ENCODE measurements around the gene IFNLR1.

The IFNLR1 gene

GRCh38 chr1:24109166-24109483, 78.0 kb downstream of the IFNLR1 start:
- ATAC-seq = no peak
- TF ChIP-seq POU6F1 (CRISPR knock-in tag; IDR thresholded peaks at IDR 0.05; ENCODE audit: borderline replicate concordance, low read depth) (no peak), CREB5 (CRISPR knock-in tag; IDR thresholded peaks at IDR 0.05; ENCODE audit: low read depth) (no peak), ZFP3 (CRISPR knock-in tag; IDR thresholded peaks at IDR 0.05) (no peak), RARB (CRISPR knock-in tag; IDR thresholded peaks at IDR 0.05) (no peak), CSDC2 (CRISPR knock-in tag; IDR thresholded peaks at IDR 0.05) (no peak), ZNF70 (CRISPR knock-in tag; IDR thresholded peaks at IDR 0.05) (no peak), ZC3H10 (CRISPR knock-in tag; IDR thresholded peaks at IDR 0.05) (no peak), CSRNP3 (CRISPR knock-in tag; IDR thresholded peaks at IDR 0.05) (no peak), OSR1 (CRISPR knock-in tag; IDR thresholded peaks at IDR 0.05) (no peak), ZNF8 (CRISPR knock-in tag; IDR thresholded peaks at IDR 0.05) (no peak), TSHZ2 (CRISPR knock-in tag; IDR thresholded peaks at IDR 0.05) (no peak), PPARA (CRISPR knock-in tag; IDR thresholded peaks at IDR 0.05; ENCODE audit: borderline replicate concordance) (no peak), TOX (CRISPR knock-in tag; IDR thresholded peaks at IDR 0.05; ENCODE audit: borderline replicate concordance) (no peak), ISL1 (CRISPR knock-in tag; IDR thresholded peaks at IDR 0.05) (no peak), BACH2 (CRISPR knock-in tag; IDR thresholded peaks at IDR 0.05; ENCODE audit: borderline replicate concordance) (no peak), TCF4 (CRISPR knock-in tag; IDR thresholded peaks at IDR 0.05; ENCODE audit: borderline replicate concordance) (no peak), ARNTL (CRISPR knock-in tag; IDR thresholded peaks at IDR 0.05; ENCODE audit: borderline replicate concordance, low read depth) (no peak), ZFP30 (CRISPR knock-in tag; IDR thresholded peaks at IDR 0.05) (no peak), SNAI2 (CRISPR knock-in tag; IDR thresholded peaks at IDR 0.05) (no peak), ESRRG (CRISPR knock-in tag; IDR thresholded peaks at IDR 0.05) (no peak)

GRCh38 chr1:24108334-24109165, 78.5 kb downstream of the IFNLR1 start:
- peak; percentile 66 for ATAC-seq
- no peak for TF ChIP-seq POU6F1 (CRISPR knock-in tag; IDR thresholded peaks at IDR 0.05; ENCODE audit: borderline replicate concordance, low read depth)
- TF ChIP-seq OSR1 (CRISPR knock-in tag; IDR thresholded peaks at IDR 0.05) = no peak
- TF ChIP-seq ZNF8 (CRISPR knock-in tag; IDR thresholded peaks at IDR 0.05) = no peak
- TF ChIP-seq BACH2 (CRISPR knock-in tag; IDR thresholded peaks at IDR 0.05; ENCODE audit: borderline replicate concordance) = no peak
- TF ChIP-seq CSDC2 (CRISPR knock-in tag; IDR thresholded peaks at IDR 0.05) = no peak
- TF ChIP-seq ZFP30 (CRISPR knock-in tag; IDR thresholded peaks at IDR 0.05) = no peak
- no peak for TF ChIP-seq CSRNP3 (CRISPR knock-in tag; IDR thresholded peaks at IDR 0.05)
- no peak for TF ChIP-seq ZNF565 (CRISPR knock-in tag; conservative IDR thresholded peaks at IDR 0.05; ENCODE audit: low read depth)
- no peak for TF ChIP-seq ZFP3 (CRISPR knock-in tag; IDR thresholded peaks at IDR 0.05)
- no peak for TF ChIP-seq SNAI2 (CRISPR knock-in tag; IDR thresholded peaks at IDR 0.05)
- no peak for TF ChIP-seq GLIS3 (CRISPR knock-in tag; IDR thresholded peaks at IDR 0.05)
- TF ChIP-seq ISL1 (CRISPR knock-in tag; IDR thresholded peaks at IDR 0.05) = no peak
- TF ChIP-seq CREB5 (CRISPR knock-in tag; IDR thresholded peaks at IDR 0.05; ENCODE audit: low read depth) = no peak
- no peak for TF ChIP-seq PATZ1 (CRISPR knock-in tag; IDR thresholded peaks at IDR 0.05; ENCODE audit: borderline replicate concordance)
- no peak for TF ChIP-seq ESRRG (CRISPR knock-in tag; IDR thresholded peaks at IDR 0.05)
- no peak for TF ChIP-seq ARNTL (CRISPR knock-in tag; IDR thresholded peaks at IDR 0.05; ENCODE audit: borderline replicate concordance, low read depth)

Data from SK-N-SH treated with all-trans-retinoic acid at 6 μM for 48 hours (cell line).